ENCODE data around the gene APIP. TPM values are rescaled to one million over a fixed set of nuclear protein-coding genes. Genes with fewer than 3 reads are reported as not detected.
"Not testable (repeated sequence)": the region's sequence is repeated elsewhere in the genome, so short reads cannot be mapped to it uniquely, and the experiment has no call there.

APIP gene
- total RNA-seq, 4 donors from 2014 or later: 16.3 to 31.5 (median 23.2) TPM

- TF ChIP-seq CTCF (IDR thresholded peaks at IDR 0.05): no peak
- no peaks in the 10 kb centered on the region for H3K27me3 ChIP-seq
- 17% methylated on average over 23 of the region's 23 CpGs for WGBS, 2 donors
- peaks cover 0 to 25% (median 0%) of the 10 kb centered on the region in 3 donors for H3K36me3 ChIP-seq
- H3K4me1 ChIP-seq: peaks cover 0 to 32% (median 11%) of the 10 kb centered on the region in 4 donors
- H3K4me3 ChIP-seq: peak overlapping the region; percentile 71 to 98 (median 89)
- DNase-seq (ENCODE audit: low spot score in 2 of 2): no peak
- H3K9me3 ChIP-seq: no peaks in the 10 kb centered on the region
- peak overlapping the region; percentile 89 to 98 (median 96) for H3K27ac ChIP-seq
Measured at GRCh38 chr11:34916843-34917770, 928 bp upstream of the APIP start.

- 8 to 9% methylated on average over 34 of the region's 34 CpGs for WGBS, 2 donors
- no peak for DNase-seq (ENCODE audit: low spot score in 2 of 2)
- Histone ChIP-seq H3K36me3 (peaks cover 0 to 20% (median 0%) of the 10 kb centered on the region in 3 donors), H3K9me3 (no peaks in the 10 kb centered on the region), H3K4me3 (peak overlapping the region; percentile 71 to 98 (median 89)), H3K27me3 (no peaks in the 10 kb centered on the region), H3K27ac (peak overlapping the region; percentile 89 to 98 (median 96)), H3K4me1 (peaks cover 0 to 31% (median 13%) of the 10 kb centered on the region in 4 donors)
- TF ChIP-seq CTCF (IDR thresholded peaks at IDR 0.05) (no peak), POLR2A (IDR thresholded peaks at IDR 0.05) (no peak), EP300 (IDR thresholded peaks at IDR 0.05) (no peak)
Measured at GRCh38 chr11:34915136-34916014, 804 bp downstream of the APIP start.

- 93 to 97% methylated on average over 10 of the region's 10 CpGs for WGBS, 2 donors
- not testable (repeated sequence) for H3K9me3 ChIP-seq; DNase-seq (ENCODE audit: low spot score in 2 of 2)
Measured at GRCh38 chr11:34913556-34913955, 2.6 kb downstream of the APIP start.

GRCh38 chr11:34911676-34912075, 4.5 kb downstream of the APIP start:
- no peak for DNase-seq (ENCODE audit: low spot score in 2 of 2)
- 49 to 79% methylated on average over 2 of the region's 2 CpGs for WGBS, 2 donors
- no peak overlapping the region for H3K4me3 ChIP-seq
- H3K27ac ChIP-seq: no peak overlapping the region
- H3K4me1 ChIP-seq: peaks cover 0 to 6% (median 4%) of the 10 kb centered on the region in 4 donors
- no peak for TF ChIP-seq POLR2A (IDR thresholded peaks at IDR 0.05)
- H3K9me3 ChIP-seq: no peaks in the 10 kb centered on the region
- no peaks in the 10 kb centered on the region for H3K27me3 ChIP-seq
- peaks cover 0 to 24% (median 0%) of the 10 kb centered on the region in 3 donors for H3K36me3 ChIP-seq

More at GRCh38 chr11:34913556-34913955, 2.6 kb downstream of the APIP start:
- Histone ChIP-seq H3K36me3 (peaks cover 0 to 24% (median 0%) of the 10 kb centered on the region in 3 donors), H3K4me1 (peaks cover 0 to 22% (median 13%) of the 10 kb centered on the region in 4 donors)
- H3K27me3 ChIP-seq, H3K27ac ChIP-seq, H3K4me3 ChIP-seq: not testable (repeated sequence)

- Histone ChIP-seq H3K4me1 (peaks cover 0 to 6% (median 4%) of the 10 kb centered on the region in 4 donors), H3K27ac (no peak overlapping the region), H3K27me3 (no peaks in the 10 kb centered on the region), H3K36me3 (peaks cover 0 to 24% (median 0%) of the 10 kb centered on the region in 3 donors), H3K9me3 (no peaks in the 10 kb centered on the region), H3K4me3 (no peak overlapping the region)
- DNase-seq (ENCODE audit: low spot score in 2 of 2): no peak
- TF ChIP-seq EP300 (IDR thresholded peaks at IDR 0.05): no peak
- no peak for TF ChIP-seq CTCF (IDR thresholded peaks at IDR 0.05)
- no peak for TF ChIP-seq POLR2A (IDR thresholded peaks at IDR 0.05)
- WGBS, 2 donors: 97 to 100% methylated on average over 1 of the region's 1 CpG
Measured at GRCh38 chr11:34910817-34911216, 5.4 kb downstream of the APIP start.

All from tibial nerve (tissue), 4 donors.